PFSK-1 (cell line): Measurements from ENCODE around the gene ATAD3C.

Source experiments
- POLR2AphosphoS5 ChIP-seq: IDR thresholded peaks from 2 replicates; pipeline ENCODE4 v1.6.1; 2012; ENCODE audit warnings: low read depth, mild to moderate bottlenecking, control low read depth, low read length, moderate library complexity
- TAF1 ChIP-seq: IDR thresholded peaks from 2 replicates; pipeline ENCODE4 v1.6.1; 2012; ENCODE audit warnings: low read length, control low read depth, borderline replicate concordance; ENCODE audit not compliant: insufficient read depth

DNA sequence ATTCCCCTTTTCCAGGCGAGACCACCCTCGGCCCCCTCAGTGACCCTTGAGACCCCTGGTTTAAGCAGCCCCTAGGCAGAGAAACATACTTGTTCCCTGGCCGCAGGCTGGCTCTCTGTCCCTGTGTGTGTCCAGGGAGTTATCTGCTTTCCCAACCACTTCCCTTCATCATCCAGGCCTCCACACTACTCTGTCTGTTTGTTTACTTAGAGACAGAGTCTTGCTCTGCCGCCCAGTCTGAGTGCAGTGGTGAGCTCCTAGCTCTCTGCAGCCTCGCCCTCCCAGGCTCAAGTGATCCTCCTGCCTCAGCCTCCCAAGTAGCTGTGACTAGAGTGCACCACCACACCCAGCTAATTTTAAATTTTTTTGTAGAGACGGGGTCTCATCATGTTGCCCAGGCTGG lies 19.8 kb upstream of the ATAD3C start:
- TF ChIP-seq TAF1 = no peak
- no peak for TF ChIP-seq POLR2AphosphoS5
